Nephron (organoid): ENCODE results near the gene SLC27A4.

ENCODE experiments used
- H3K27ac Mint-ChIP-seq, 3 experiments: 2 replicates each; pipeline ENCODE4 v1.8.0; 2020; ENCODE audit warnings: mixed read lengths in 3 of 3, mild to moderate bottlenecking in 2 of 3, moderate library complexity in 1 of 3
- H3K27me3 Mint-ChIP-seq: 2 replicates; pipeline ENCODE4 v1.8.0; 2021; ENCODE audit warnings: low read depth, mild to moderate bottlenecking, moderate library complexity, mixed read lengths
- H3K36me3 Mint-ChIP-seq: 2 replicates; pipeline ENCODE4 v1.8.0; 2020; ENCODE audit warnings: low read depth, mixed read lengths
- H3K4me1 Mint-ChIP-seq: 2 replicates; pipeline ENCODE4 v1.8.0; 2020; ENCODE audit warnings: mixed read lengths
- H3K4me3 Mint-ChIP-seq, 3 experiments: 2 replicates each; pipeline ENCODE4 v1.8.0; 2020; ENCODE audit warnings: mild to moderate bottlenecking in 3 of 3, mixed read lengths in 3 of 3, moderate library complexity in 2 of 3
- H3K9me3 Mint-ChIP-seq: 2 replicates; pipeline ENCODE4 v1.8.0; 2020; ENCODE audit warnings: mixed read lengths
- TF ChIP-seq, protein P1 (sequence below), 3 experiments: fragments of 200-600 bp; sonication (generic); IDR thresholded peaks; one replicate each; pipeline ENCODE4 v1.5.0; 2021; ENCODE audit warnings: antibody characterized with exemption in 3 of 3; ENCODE audit not compliant: unreplicated experiment in 3 of 3

Gene SLC27A4

DNA sequence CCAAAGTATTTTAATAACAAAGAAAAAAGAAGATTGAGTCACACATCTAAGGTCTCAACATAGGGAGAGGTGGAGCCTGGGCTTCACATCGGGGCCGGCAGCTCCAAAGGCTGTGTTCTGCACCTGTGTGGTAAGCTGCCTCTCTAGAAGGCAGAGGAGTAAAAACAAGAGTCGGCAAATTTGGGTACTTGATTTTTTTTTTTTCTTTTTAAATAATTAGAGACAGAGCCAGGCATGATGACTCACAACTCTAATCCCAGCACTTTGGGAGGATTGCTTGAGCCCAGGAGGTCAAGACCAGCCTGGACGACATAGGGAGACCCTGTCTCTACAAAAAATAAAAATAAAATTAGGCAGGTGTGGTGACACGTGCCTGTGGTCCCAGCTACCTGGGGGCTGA, 35.5 kb downstream of the SLC27A4 start:
- H3K4me3 Mint-ChIP-seq = no peak overlapping the region
- H3K9me3 Mint-ChIP-seq = no peaks in the 10 kb centered on the region

DNA sequence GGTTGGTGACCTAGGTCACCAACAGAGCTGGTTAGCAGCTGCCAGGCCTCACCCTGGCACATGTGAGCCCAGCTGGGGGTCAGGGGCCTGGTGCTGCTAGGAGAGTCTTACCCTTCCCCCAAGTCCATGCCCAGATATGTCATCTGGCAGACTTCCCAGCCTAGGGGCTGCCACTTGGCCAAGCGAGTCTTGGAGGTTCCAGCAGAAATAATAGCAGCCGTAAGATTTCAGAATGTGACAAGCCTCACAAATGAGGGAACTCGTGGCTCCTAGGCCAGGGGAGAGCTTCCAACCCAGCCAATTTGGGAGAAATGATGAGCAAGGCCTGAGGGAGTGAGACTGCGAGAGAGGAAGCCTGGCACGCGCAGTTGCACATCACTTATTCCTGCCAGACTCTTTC, 41.9 kb downstream of the SLC27A4 start:
- H3K9me3 Mint-ChIP-seq = no peaks in the 10 kb centered on the region
- H3K36me3 Mint-ChIP-seq = peaks cover 20% of the 10 kb centered on the region
- peaks cover 5% of the 10 kb centered on the region for H3K27me3 Mint-ChIP-seq
- no peak overlapping the region for H3K4me3 Mint-ChIP-seq
- TF ChIP-seq, protein P1, sequence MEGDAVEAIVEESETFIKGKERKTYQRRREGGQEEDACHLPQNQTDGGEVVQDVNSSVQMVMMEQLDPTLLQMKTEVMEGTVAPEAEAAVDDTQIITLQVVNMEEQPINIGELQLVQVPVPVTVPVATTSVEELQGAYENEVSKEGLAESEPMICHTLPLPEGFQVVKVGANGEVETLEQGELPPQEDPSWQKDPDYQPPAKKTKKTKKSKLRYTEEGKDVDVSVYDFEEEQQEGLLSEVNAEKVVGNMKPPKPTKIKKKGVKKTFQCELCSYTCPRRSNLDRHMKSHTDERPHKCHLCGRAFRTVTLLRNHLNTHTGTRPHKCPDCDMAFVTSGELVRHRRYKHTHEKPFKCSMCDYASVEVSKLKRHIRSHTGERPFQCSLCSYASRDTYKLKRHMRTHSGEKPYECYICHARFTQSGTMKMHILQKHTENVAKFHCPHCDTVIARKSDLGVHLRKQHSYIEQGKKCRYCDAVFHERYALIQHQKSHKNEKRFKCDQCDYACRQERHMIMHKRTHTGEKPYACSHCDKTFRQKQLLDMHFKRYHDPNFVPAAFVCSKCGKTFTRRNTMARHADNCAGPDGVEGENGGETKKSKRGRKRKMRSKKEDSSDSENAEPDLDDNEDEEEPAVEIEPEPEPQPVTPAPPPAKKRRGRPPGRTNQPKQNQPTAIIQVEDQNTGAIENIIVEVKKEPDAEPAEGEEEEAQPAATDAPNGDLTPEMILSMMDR (IDR thresholded peaks at IDR 0.05; ENCODE audit: unreplicated experiment in 3 of 3) = no peak
- H3K4me1 Mint-ChIP-seq = peaks cover 21% of the 10 kb centered on the region
- H3K27ac Mint-ChIP-seq = peak overlapping the region in 2 of 3 experiments; percentile 54 to 66

More for the DNA sequence above, 35.5 kb downstream of the SLC27A4 start:
- no peaks in the 10 kb centered on the region for H3K27me3 Mint-ChIP-seq
- peaks cover 18% of the 10 kb centered on the region for H3K36me3 Mint-ChIP-seq
- peaks cover 17% of the 10 kb centered on the region for H3K4me1 Mint-ChIP-seq
- TF ChIP-seq, protein P1 (IDR thresholded peaks at IDR 0.05; ENCODE audit: unreplicated experiment in 3 of 3) = no peak
- no peak overlapping the region for H3K27ac Mint-ChIP-seq

DNA sequence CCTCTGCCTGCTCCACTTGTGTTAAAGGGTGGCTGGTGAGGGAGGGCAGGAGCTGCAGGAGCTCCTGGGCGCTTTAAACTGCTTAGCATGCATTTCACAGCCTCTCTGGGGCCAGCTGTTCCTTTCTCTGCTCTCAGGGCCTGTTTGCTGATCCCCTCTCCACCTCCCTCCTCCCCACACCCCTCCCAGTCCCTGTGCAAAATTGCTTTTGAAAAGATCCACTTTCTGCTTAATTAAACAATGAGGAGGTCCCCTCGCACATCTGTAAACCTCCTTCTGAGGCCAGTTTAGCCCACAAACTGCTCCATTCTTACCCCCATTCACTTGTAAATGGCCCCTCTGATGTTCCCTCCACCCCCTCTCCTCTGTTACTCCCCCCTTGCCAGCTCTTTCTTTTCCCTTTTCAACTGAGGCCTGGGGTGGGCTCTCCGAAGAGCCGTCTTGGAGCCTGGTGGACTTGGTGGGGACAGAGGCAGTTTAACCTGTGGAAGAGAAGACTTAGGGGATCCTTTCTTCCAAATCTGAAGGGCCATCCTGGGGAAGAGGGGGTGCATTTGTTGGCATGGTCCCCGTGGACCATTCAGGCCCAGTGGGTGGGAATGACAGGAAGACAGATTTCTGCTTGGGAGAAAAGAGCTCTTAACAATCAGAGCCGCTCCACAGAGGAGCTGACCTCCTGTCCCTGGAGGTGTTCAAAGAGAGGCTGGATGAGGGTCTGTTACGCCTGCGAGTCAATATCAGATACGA, 42.9 kb downstream of the SLC27A4 start:
- Mint-ChIP-seq H3K27me3 (peaks cover 5% of the 10 kb centered on the region), H3K9me3 (no peaks in the 10 kb centered on the region), H3K4me1 (peaks cover 21% of the 10 kb centered on the region), H3K36me3 (peaks cover 19% of the 10 kb centered on the region), H3K27ac (peak overlapping the region; percentile 54 to 66 (median 65)), H3K4me3 (no peak overlapping the region)
- TF ChIP-seq, protein P1 (IDR thresholded peaks at IDR 0.05; ENCODE audit: unreplicated experiment in 3 of 3) = no peak

GRCh38 chr9:128383791-128384190, 43.5 kb downstream of the SLC27A4 start:
- no peaks in the 10 kb centered on the region for H3K9me3 Mint-ChIP-seq
- no peak overlapping the region for H3K27ac Mint-ChIP-seq
- no peak overlapping the region for H3K4me3 Mint-ChIP-seq
- H3K27me3 Mint-ChIP-seq = peaks cover 5% of the 10 kb centered on the region
- TF ChIP-seq, protein P1 (IDR thresholded peaks at IDR 0.05; ENCODE audit: unreplicated experiment in 3 of 3) = no peak
- H3K4me1 Mint-ChIP-seq = peaks cover 21% of the 10 kb centered on the region
- peaks cover 14% of the 10 kb centered on the region for H3K36me3 Mint-ChIP-seq

DNA sequence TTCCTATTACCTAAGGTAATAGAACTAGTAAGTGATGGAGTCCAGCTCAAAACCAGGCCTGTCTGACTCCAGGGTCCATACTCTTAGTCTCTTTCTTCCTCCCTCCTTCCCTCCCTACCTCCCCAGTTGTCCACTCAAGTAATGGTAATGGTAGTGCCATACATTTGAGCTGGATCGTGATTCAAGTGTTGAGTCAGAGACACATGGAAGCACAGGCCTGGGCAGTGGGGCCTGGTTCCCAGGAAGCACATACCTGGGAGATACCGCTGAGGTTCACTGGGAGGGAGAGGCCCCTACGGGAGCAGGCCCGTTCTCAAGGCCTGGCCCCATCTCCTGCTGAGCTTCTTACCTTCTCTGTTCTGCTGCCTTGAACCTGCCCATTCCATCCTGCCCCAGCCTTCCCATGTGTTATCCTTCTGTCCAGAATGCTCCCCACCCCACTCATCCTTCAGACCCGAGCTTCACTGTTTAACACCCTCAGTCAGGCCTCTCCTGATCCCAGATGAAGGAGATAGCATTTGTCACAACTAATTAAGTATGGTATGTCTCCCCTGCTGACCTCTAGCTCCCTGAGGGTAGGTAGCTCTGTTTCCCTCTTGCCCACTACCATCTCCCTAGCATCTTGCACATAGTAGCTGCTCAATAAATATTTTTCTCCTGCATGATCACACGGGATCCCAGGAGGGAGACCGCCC, 44.6 kb downstream of the SLC27A4 start:
- peaks cover 16% of the 10 kb centered on the region for H3K27me3 Mint-ChIP-seq
- peaks cover 21% of the 10 kb centered on the region for H3K36me3 Mint-ChIP-seq
- H3K4me1 Mint-ChIP-seq = peaks cover 21% of the 10 kb centered on the region
- no peak overlapping the region for H3K27ac Mint-ChIP-seq
- H3K4me3 Mint-ChIP-seq = no peak overlapping the region
- no peaks in the 10 kb centered on the region for H3K9me3 Mint-ChIP-seq
- TF ChIP-seq, protein P1 (IDR thresholded peaks at IDR 0.05; ENCODE audit: unreplicated experiment in 3 of 3) = no peak
